Panc1 (cell line): ENCODE data around the gene CACNA1G. TPM values are rescaled to one million over a fixed set of nuclear protein-coding genes. Genes with fewer than 3 reads are reported as not detected.

Experiments used
- ATAC-seq: fragments of 200-7000 bp; cut with Tn5 transposase; 2 replicates; pipeline ENCODE4 v1.9.1; 2020; ENCODE audit warnings: mild to moderate bottlenecking, moderate library complexity
- BruUV-seq: library from RNA; stranded (reverse); fragments of 400-500 nt; replicated peaks from 2 replicates; lab custom pipeline; 2021; lab: Mats Ljungman, UMichigan
- CTCF ChIA-PET: fragments of 300-600 bp; sonication (Branson Sonifier 250); formaldehyde crosslinking; loops from one replicate; lab custom pipeline; 2022; ENCODE audit warnings: antibody characterized with exemption; lab: Charles Lee
- POLR2A ChIA-PET: fragments of 300-600 bp; sonication (Branson Sonifier 250); formaldehyde crosslinking; loops from one replicate; lab custom pipeline; 2022; ENCODE audit warnings: antibody characterized with exemption; lab: Charles Lee
- DNase-seq: peaks from one replicate; pipeline ENCODE4 v3.0.0-alpha.2; 2010; ENCODE audit warnings: low read depth, low spot score
- H3K27ac ChIP-seq: 2 replicates; pipeline ENCODE4 v1.5.1; 2011; ENCODE audit warnings: mild to moderate bottlenecking, low read length, inconsistent platforms
- H3K27me3 ChIP-seq: fragments of 200-500 bp; sonication (Bioruptor generic); 2 replicates; pipeline ENCODE4 v1.6.0; 2014; ENCODE audit warnings: low read length, inconsistent platforms; ENCODE audit not compliant: control insufficient read depth, insufficient read depth
- H3K36me3 ChIP-seq: fragments of 200-500 bp; sonication (Bioruptor generic); 2 replicates; pipeline ENCODE4 v1.5.1; 2014; ENCODE audit warnings: inconsistent platforms, mild to moderate bottlenecking, low read length, moderate library complexity; ENCODE audit not compliant: control insufficient read depth, insufficient read depth
- H3K4me1 ChIP-seq: 2 replicates; pipeline ENCODE4 v1.5.1; 2011; ENCODE audit warnings: inconsistent platforms, mild to moderate bottlenecking, low read length, moderate library complexity; ENCODE audit not compliant: control insufficient read depth, insufficient read depth
- H3K4me3 ChIP-seq, 2 experiments: 2 replicates each; pipeline ENCODE4 v1.5.1; 2011 to 2012; ENCODE audit warnings: low read depth in 2 of 2, low read length in 2 of 2, mild to moderate bottlenecking in 2 of 2, inconsistent platforms in 1 of 2, moderate library complexity in 1 of 2
- H3K9me3 ChIP-seq: fragments of 200-500 bp; sonication (Bioruptor generic); 2 replicates; pipeline ENCODE4 v1.5.1; 2014; ENCODE audit warnings: low read depth, mild to moderate bottlenecking, inconsistent platforms, low read length, moderate library complexity; ENCODE audit not compliant: control insufficient read depth, insufficient read depth
- POLR2AphosphoS5 ChIP-seq: IDR thresholded peaks from 2 replicates; pipeline ENCODE4 v1.6.1; 2012; ENCODE audit warnings: mild to moderate bottlenecking, low read depth, low read length, moderate library complexity
- SIN3A ChIP-seq: IDR thresholded peaks from 2 replicates; pipeline ENCODE4 v1.6.1; 2012; ENCODE audit warnings: low read depth, mild to moderate bottlenecking, low read length, moderate library complexity, borderline replicate concordance; ENCODE audit not compliant: insufficient read depth
- TCF7L2 ChIP-seq: IDR thresholded peaks from 2 replicates; pipeline ENCODE4 v1.6.1; 2011; ENCODE audit warnings: mild to moderate bottlenecking, low read depth, low read length, inconsistent platforms
- in situ Hi-C: cut with HindIII; loops from 2 replicates; pipeline ENCODE4 v1.10.0; 2016; ENCODE audit warnings: low sequenced_read_pairs, low pct_unique_long_range_greater_than_20kb
- intact Hi-C: fragments of 100-400 bp; cut with micrococcal nuclease; formaldehyde crosslinking; loops from one replicate; pipeline ENCODE4 v1.10.0; 2022; ENCODE audit not compliant: unreplicated experiment
- total RNA-seq: library from RNA; stranded (reverse); gene quantifications from one replicate; pipeline ENCODE4 v1.2.1, GENCODE V29; 2021; ENCODE audit not compliant: unreplicated experiment
- TF ChIP-seq, protein P1 (sequence below), 2 experiments: IDR thresholded peaks; 2 replicates each; pipeline ENCODE4 v1.6.1; 2011 to 2012; ENCODE audit warnings: low read depth in 2 of 2, control low read depth in 1 of 2, low read length in 1 of 2, mild to moderate bottlenecking in 1 of 2, moderate library complexity in 1 of 2; ENCODE audit not compliant: insufficient read depth in 1 of 2
- TF ChIP-seq, protein P2 (sequence below): fragments of 450-650 bp; IDR thresholded peaks from 2 replicates; pipeline ENCODE4 v1.5.1; 2017; ENCODE audit warnings: mild to moderate bottlenecking

CACNA1G gene
- total RNA-seq, 1 experiment from 2014 or later = 10.0 TPM

DNA sequence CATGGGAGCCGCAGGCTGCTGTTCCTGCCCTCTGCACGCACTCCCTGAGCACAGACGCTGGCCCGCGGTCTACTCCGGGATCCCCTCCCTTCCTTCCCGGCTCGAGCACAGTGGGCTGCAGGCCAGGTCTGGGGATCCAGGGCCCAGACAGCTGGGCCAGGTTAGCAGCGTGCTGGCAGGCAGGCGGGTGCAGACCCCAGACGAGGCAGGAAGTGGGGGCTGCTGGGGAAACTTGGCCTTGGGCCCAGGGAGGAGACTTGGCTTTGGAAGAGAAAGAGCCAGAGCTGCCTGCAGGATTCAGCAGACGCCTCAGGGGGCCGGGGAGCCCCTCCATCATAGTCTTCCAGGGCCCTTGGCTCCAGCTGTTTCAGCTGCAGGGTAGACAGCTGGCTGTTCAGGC is 44.0 kb downstream of the CACNA1G start:
- no TSS peak for BruUV-seq
- in situ Hi-C loops (no loop called here), intact Hi-C loops (no loop called here)
- H3K27ac ChIP-seq = no peak overlapping the region
- H3K4me3 ChIP-seq = no peak overlapping the region
- TF ChIP-seq, protein P1, sequence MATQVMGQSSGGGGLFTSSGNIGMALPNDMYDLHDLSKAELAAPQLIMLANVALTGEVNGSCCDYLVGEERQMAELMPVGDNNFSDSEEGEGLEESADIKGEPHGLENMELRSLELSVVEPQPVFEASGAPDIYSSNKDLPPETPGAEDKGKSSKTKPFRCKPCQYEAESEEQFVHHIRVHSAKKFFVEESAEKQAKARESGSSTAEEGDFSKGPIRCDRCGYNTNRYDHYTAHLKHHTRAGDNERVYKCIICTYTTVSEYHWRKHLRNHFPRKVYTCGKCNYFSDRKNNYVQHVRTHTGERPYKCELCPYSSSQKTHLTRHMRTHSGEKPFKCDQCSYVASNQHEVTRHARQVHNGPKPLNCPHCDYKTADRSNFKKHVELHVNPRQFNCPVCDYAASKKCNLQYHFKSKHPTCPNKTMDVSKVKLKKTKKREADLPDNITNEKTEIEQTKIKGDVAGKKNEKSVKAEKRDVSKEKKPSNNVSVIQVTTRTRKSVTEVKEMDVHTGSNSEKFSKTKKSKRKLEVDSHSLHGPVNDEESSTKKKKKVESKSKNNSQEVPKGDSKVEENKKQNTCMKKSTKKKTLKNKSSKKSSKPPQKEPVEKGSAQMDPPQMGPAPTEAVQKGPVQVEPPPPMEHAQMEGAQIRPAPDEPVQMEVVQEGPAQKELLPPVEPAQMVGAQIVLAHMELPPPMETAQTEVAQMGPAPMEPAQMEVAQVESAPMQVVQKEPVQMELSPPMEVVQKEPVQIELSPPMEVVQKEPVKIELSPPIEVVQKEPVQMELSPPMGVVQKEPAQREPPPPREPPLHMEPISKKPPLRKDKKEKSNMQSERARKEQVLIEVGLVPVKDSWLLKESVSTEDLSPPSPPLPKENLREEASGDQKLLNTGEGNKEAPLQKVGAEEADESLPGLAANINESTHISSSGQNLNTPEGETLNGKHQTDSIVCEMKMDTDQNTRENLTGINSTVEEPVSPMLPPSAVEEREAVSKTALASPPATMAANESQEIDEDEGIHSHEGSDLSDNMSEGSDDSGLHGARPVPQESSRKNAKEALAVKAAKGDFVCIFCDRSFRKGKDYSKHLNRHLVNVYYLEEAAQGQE (IDR thresholded peaks at IDR 0.05; ENCODE audit: insufficient read depth in 1 of 2, low read depth in 2 of 2, low read length in 1 of 2) = no peak
- TF ChIP-seq, protein P2, sequence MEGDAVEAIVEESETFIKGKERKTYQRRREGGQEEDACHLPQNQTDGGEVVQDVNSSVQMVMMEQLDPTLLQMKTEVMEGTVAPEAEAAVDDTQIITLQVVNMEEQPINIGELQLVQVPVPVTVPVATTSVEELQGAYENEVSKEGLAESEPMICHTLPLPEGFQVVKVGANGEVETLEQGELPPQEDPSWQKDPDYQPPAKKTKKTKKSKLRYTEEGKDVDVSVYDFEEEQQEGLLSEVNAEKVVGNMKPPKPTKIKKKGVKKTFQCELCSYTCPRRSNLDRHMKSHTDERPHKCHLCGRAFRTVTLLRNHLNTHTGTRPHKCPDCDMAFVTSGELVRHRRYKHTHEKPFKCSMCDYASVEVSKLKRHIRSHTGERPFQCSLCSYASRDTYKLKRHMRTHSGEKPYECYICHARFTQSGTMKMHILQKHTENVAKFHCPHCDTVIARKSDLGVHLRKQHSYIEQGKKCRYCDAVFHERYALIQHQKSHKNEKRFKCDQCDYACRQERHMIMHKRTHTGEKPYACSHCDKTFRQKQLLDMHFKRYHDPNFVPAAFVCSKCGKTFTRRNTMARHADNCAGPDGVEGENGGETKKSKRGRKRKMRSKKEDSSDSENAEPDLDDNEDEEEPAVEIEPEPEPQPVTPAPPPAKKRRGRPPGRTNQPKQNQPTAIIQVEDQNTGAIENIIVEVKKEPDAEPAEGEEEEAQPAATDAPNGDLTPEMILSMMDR = no peak
- TF ChIP-seq SIN3A (no peak), POLR2AphosphoS5 (no peak), TCF7L2 (no peak)
- H3K9me3 ChIP-seq = no peaks in the 10 kb centered on the region
- H3K27me3 ChIP-seq = no peaks in the 10 kb centered on the region
- peaks cover 9% of the 10 kb centered on the region; the same call in 1 of the 2 replicates for H3K4me1 ChIP-seq
- peak; percentile 8 for ATAC-seq
- no peak for DNase-seq
- H3K36me3 ChIP-seq = no peaks in the 10 kb centered on the region
- CTCF ChIA-PET = interaction anchor here (0.5 to 0.9 kb wide), 2 partner anchors 23 to 95 kb away, joined by 3 read pairs; no protein-coding TSS in a partner anchor
- POLR2A ChIA-PET = no interaction called here

DNA sequence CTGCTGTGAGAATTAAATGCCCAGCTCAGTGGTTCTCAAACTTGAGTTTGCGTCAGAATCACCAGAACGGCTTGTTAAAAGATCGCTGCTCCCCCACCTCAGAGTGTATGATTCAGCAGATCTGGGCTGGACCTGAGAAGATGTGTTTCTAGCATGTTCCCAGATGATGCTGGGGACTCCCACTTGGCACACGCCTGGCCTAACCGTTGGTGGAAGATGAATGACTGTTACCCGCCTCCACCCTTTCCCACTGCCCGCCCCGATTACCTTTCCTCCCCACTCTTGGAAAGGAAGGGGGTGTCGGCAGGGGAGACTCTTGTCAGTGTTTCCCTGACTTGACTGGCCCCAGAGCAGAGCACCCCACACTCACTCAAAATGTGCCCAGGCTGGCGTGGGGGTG is 44.9 kb downstream of the CACNA1G start:
- DNase-seq (no peak), ATAC-seq (no peak)
- TF ChIP-seq, protein P1 (IDR thresholded peaks at IDR 0.05; ENCODE audit: insufficient read depth in 1 of 2, low read depth in 2 of 2, low read length in 1 of 2) = no peak
- peaks cover 9% of the 10 kb centered on the region; the same call in 1 of the 2 replicates for H3K4me1 ChIP-seq
- H3K27ac ChIP-seq = no peak overlapping the region
- BruUV-seq = no TSS peak
- H3K4me3 ChIP-seq = no peak overlapping the region
- ChIA-PET CTCF (interaction anchor here (0.5 kb wide), 1 partner anchor 41 kb away, joined by 3 read pairs; no protein-coding TSS in a partner anchor), POLR2A (no interaction called here)
- intact Hi-C loops = no loop called here
- no peaks in the 10 kb centered on the region for H3K9me3 ChIP-seq
- in situ Hi-C loops = no loop called here
- H3K36me3 ChIP-seq = no peaks in the 10 kb centered on the region
- no peaks in the 10 kb centered on the region for H3K27me3 ChIP-seq
